Heart left ventricle (tissue), 13 donors: ENCODE results near the gene PRRX1.

Source experiments
- CTCF ChIP-seq, 12 donors: fragments of 200-600 bp; sonication (generic) in 4 of 12; IDR thresholded peaks; one replicate each; pipeline versions ENCODE4 v1.5.0 to v1.8.0; 2018 to 2022; ENCODE audit warnings: antibody characterized with exemption in 12 of 12, mild to moderate bottlenecking in 5 of 12
- POLR2A ChIP-seq, 2 donors: fragments of 450-650 bp; IDR thresholded peaks; one replicate each; pipeline ENCODE4 v1.6.1; 2017; ENCODE audit warnings: antibody characterized with exemption in 2 of 2, mild to moderate bottlenecking in 2 of 2, moderate library complexity in 2 of 2
- donor health status: ischemic (EF 13 %, LVEDD 7.1; RV severe dilation, severe dysfunction).
- donor health status: DM: no; HTN: yes; CAD: no.
- donor health status: DM: no; HTN: no; CAD: no.
- donor health status: ischemic (EF 25% LVEDD 6.9; RV normal size, moderate dysfunction).
- donor health status: ischemic (EF 25% LVEDD 5.7; RV mildly dilated, moderate dysfunction).
- donor health status: ischemic (EF 35%, LVEDD 5.7; RV mildly dilated, moderate dysfunction).
- donor health status: nonischemic (EF 11% LVEDD 7.7; RV severe dilation, severe dysfunction).
- donor health status: DM: yes; HTN: yes; CAD: no.
- donor health status: PGD.
- donor health status: ischemic (EF 29% LVEDD 5.4; RV normal size, mild dysfunction).
- donor health status: nonischemic (EF 23%, LVEDD 6.1; RV moderate dilation, normal function).

DNA sequence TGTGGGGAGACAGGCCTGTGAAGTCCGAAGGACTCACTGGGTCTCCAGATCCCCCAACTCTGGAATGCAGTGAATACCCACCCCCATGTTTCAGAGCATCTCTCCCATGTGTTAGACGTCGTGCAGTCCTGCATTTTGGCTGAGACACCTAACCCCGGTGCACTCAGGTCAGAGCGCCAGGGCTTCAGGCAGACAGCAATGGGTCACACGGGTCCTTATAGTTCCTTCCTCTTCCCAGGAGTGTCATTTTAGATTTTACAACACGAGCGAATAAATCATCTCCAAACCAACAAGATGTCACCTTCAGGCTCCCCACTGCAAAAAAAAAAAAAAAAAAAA lies 5.1 kb downstream of the PRRX1 start:
- TF ChIP-seq POLR2A (IDR thresholded peaks at IDR 0.05) (no peak), CTCF (IDR thresholded peaks at IDR 0.05) (no peak)
